HCT116 (cell line): ENCODE data around the gene KIFC1. TPM values are rescaled to one million over a fixed set of nuclear protein-coding genes. Genes with fewer than 3 reads are reported as not detected.

Experiments
- ATAC-seq: fragments of 200-7000 bp; cut with Tn5 transposase; 2 replicates; pipeline ENCODE4 v1.9.1; 2020; ENCODE audit warnings: mild to moderate bottlenecking, moderate library complexity
- BruUV-seq: library from RNA; stranded (reverse); fragments of 400-500 nt; replicated peaks from 2 replicates; lab custom pipeline; 2021; lab: Mats Ljungman, UMichigan
- CTCF ChIA-PET: fragments of 300-600 bp; sonication (Branson Sonifier 250); formaldehyde crosslinking; loops from one replicate; lab custom pipeline; 2021; ENCODE audit warnings: antibody characterized with exemption; lab: Charles Lee
- POLR2A ChIA-PET: fragments of 300-600, 350-600 bp; sonication (Branson Sonifier 250); formaldehyde crosslinking; loops from one replicate; lab custom pipeline; 2021; ENCODE audit warnings: antibody characterized with exemption; lab: Charles Lee
- RAD21 ChIA-PET, 2 experiments: fragments of 300-600 bp; sonication (Branson Sonifier 250); formaldehyde crosslinking; loops; one replicate each; lab custom pipeline; 2023; ENCODE audit warnings: low total read pairs in 2 of 2; ENCODE audit not compliant: uncharacterized antibody in 2 of 2, unreplicated experiment in 2 of 2, low non-redundant PET in 1 of 2; lab: Charles Lee
- DNase-seq: peaks from one replicate; pipeline ENCODE4 v3.0.0-alpha.2; 2010; ENCODE audit warnings: low read depth, low spot score
- H2AFZ ChIP-seq: fragments of 200-600 bp; shearing (Covaris generic), sonication (generic); 2 replicates; pipeline ENCODE4 v1.6.1; 2017; ENCODE audit warnings: low read depth, mixed run types, mixed read lengths, antibody characterized with exemption, low read length; ENCODE audit not compliant: poor library complexity, severe bottlenecking
- H3K27ac ChIP-seq: 2 replicates; pipeline ENCODE4 v1.5.1; 2012; ENCODE audit warnings: low read depth, low read length
- H3K27me3 ChIP-seq: fragments of 200-600 bp; sonication (generic); 2 replicates; pipeline ENCODE4 v1.6.1; 2016; ENCODE audit warnings: mixed run types, low read length, mixed read lengths; ENCODE audit not compliant: insufficient read depth
- H3K36me3 ChIP-seq, 2 experiments: fragments of 200-500 bp in 1 of 2; fragments of 200-600 bp in 1 of 2; sonication (Bioruptor generic) in 1 of 2; sonication (generic) in 1 of 2; 2 replicates each; pipeline versions ENCODE4 v1.5.1 to v1.6.1; 2014 to 2016; ENCODE audit warnings: low read length in 2 of 2, inconsistent platforms in 1 of 2, mixed read lengths in 1 of 2, mixed run types in 1 of 2; ENCODE audit not compliant: insufficient read depth in 2 of 2, control insufficient read depth in 1 of 2
- H3K4me1 ChIP-seq, 2 experiments: fragments of 200-600 bp in 1 of 2; sonication (generic) in 1 of 2; 2 replicates each; pipeline versions ENCODE4 v1.5.1 to v1.6.1; 2012 to 2017; ENCODE audit warnings: low read length in 2 of 2, inconsistent platforms in 1 of 2, mild to moderate bottlenecking in 1 of 2, mixed read lengths in 1 of 2, mixed run types in 1 of 2, moderate library complexity in 1 of 2; ENCODE audit not compliant: insufficient read depth in 2 of 2, control insufficient read depth in 1 of 2
- H3K4me2 ChIP-seq: fragments of 200-600 bp; sonication (generic); 2 replicates; pipeline ENCODE4 v1.6.1; 2017; ENCODE audit warnings: mixed run types, low read length, mixed read lengths
- H3K4me3 ChIP-seq, 2 experiments: fragments of 200-600 bp in 1 of 2; sonication (generic) in 1 of 2; replicated peaks in 1 of 2; 2 replicates each; pipeline ENCODE4 v1.5.1; 2011 to 2016; ENCODE audit warnings: low read length in 2 of 2, control low read depth in 1 of 2, low read depth in 1 of 2, mild to moderate bottlenecking in 1 of 2, mixed read lengths in 1 of 2, mixed run types in 1 of 2
- H3K79me2 ChIP-seq: fragments of 200-600 bp; sonication (generic); 2 replicates; pipeline ENCODE4 v1.6.1; 2017; ENCODE audit warnings: mild to moderate bottlenecking, mixed run types, low read length, moderate library complexity, mixed read lengths; ENCODE audit not compliant: insufficient read depth
- H3K9ac ChIP-seq: fragments of 200-600 bp; sonication (generic); 2 replicates; pipeline ENCODE4 v1.6.1; 2016; ENCODE audit warnings: low read length, mixed read lengths
- H3K9me2 ChIP-seq: fragments of 200-600 bp; sonication (generic), shearing (Covaris generic); 2 replicates; pipeline ENCODE4 v1.6.1; 2017; ENCODE audit warnings: mixed run types, mild to moderate bottlenecking, moderate library complexity; ENCODE audit not compliant: insufficient read depth
- H3K9me3 ChIP-seq, 2 experiments: fragments of 200-500 bp in 1 of 2; fragments of 200-600 bp in 1 of 2; sonication (Bioruptor generic) in 1 of 2; sonication (generic) in 1 of 2; 2 replicates each; pipeline ENCODE4 v1.6.1; 2014 to 2017; ENCODE audit warnings: low read length in 2 of 2, mixed read lengths in 2 of 2, inconsistent platforms in 1 of 2, low read depth in 1 of 2, mild to moderate bottlenecking in 1 of 2, mixed run types in 1 of 2, moderate library complexity in 1 of 2; ENCODE audit not compliant: control insufficient read depth in 1 of 2, insufficient read depth in 1 of 2
- H4K20me1 ChIP-seq: fragments of 200-600 bp; sonication (generic), shearing (Covaris generic); 2 replicates; pipeline ENCODE4 v1.6.1; 2017; ENCODE audit warnings: mixed run types, mild to moderate bottlenecking, moderate library complexity; ENCODE audit not compliant: insufficient read depth
- CEBPB ChIP-seq: IDR thresholded peaks from 2 replicates; pipeline ENCODE4 v1.6.1; 2012; ENCODE audit warnings: low read depth
- EGR1 ChIP-seq: IDR thresholded peaks from 2 replicates; pipeline ENCODE4 v1.6.1; 2012; ENCODE audit warnings: low read depth
- ELF1 ChIP-seq: IDR thresholded peaks from 2 replicates; pipeline ENCODE4 v1.6.1; 2012; ENCODE audit warnings: low read depth, borderline replicate concordance
- EZH2phosphoT487 ChIP-seq: fragments of 200-600 bp; IDR thresholded peaks from 2 replicates; pipeline ENCODE4 v1.6.1; 2018; ENCODE audit warnings: antibody characterized with exemption, borderline replicate concordance
- FOSL1 ChIP-seq: IDR thresholded peaks from 2 replicates; pipeline ENCODE4 v1.6.1; 2012; ENCODE audit warnings: low read depth
- RAD21 ChIP-seq: IDR thresholded peaks from 2 replicates; pipeline ENCODE4 v1.6.1; 2012; ENCODE audit warnings: low read depth, mild to moderate bottlenecking
- SIN3A ChIP-seq: IDR thresholded peaks from 2 replicates; pipeline ENCODE4 v1.6.1; 2012; ENCODE audit warnings: low read depth
- SP1 ChIP-seq: IDR thresholded peaks from 2 replicates; pipeline ENCODE4 v1.6.1; 2012; ENCODE audit warnings: low read depth
- TCF7L2 ChIP-seq: IDR thresholded peaks from 2 replicates; pipeline ENCODE4 v1.7.0; 2011; ENCODE audit warnings: borderline replicate concordance, inconsistent platforms; ENCODE audit not compliant: insufficient read depth, insufficient read length; ENCODE audit errors: extremely low read depth
- YY1 ChIP-seq: IDR thresholded peaks from 2 replicates; pipeline ENCODE4 v1.6.1; 2011; ENCODE audit warnings: low read length, low read depth, moderate library complexity, mild to moderate bottlenecking; ENCODE audit not compliant: insufficient replicate concordance; ENCODE audit errors: extremely low read depth
- ZNF274 ChIP-seq: fragments of 200-500 bp; sonication (Bioruptor generic); IDR thresholded peaks from 2 replicates; pipeline ENCODE4 v1.6.1; 2014; ENCODE audit warnings: mild to moderate bottlenecking, low read depth, low read length, inconsistent platforms
- intact Hi-C: fragments of 100-400 bp; cut with micrococcal nuclease; formaldehyde crosslinking; loops from 2 replicates; pipeline ENCODE4 v1.10.0; 2022
- total RNA-seq: library from RNA; stranded (reverse); gene quantifications from one replicate; pipeline ENCODE4 v1.2.1, GENCODE V29; 2021; ENCODE audit not compliant: unreplicated experiment
- TF ChIP-seq, protein P1 (sequence below): IDR thresholded peaks from 2 replicates; pipeline ENCODE4 v1.6.1; 2012; ENCODE audit warnings: low read depth
- TF ChIP-seq, protein P2 (sequence below), 3 experiments: fragments of 200-600 bp in 1 of 3; sonication (generic) in 1 of 3; IDR thresholded peaks in 2 of 3; conservative IDR thresholded peaks in 1 of 3; 2 replicates each; pipeline ENCODE4 v1.5.1; 2012 to 2017; ENCODE audit warnings: low read depth in 2 of 3, low read length in 2 of 3, antibody characterized with exemption in 1 of 3, borderline replicate concordance in 1 of 3, control low read depth in 1 of 3, mild to moderate bottlenecking in 1 of 3, mixed read lengths in 1 of 3, mixed run types in 1 of 3, moderate library complexity in 1 of 3; ENCODE audit not compliant: insufficient read depth in 1 of 3
- TF ChIP-seq, protein P3 (sequence below): IDR thresholded peaks from 2 replicates; pipeline ENCODE4 v1.6.1; 2012
- TF ChIP-seq, protein P4 (sequence below): IDR thresholded peaks from 2 replicates; pipeline ENCODE4 v1.6.1; 2011; ENCODE audit warnings: mild to moderate bottlenecking, low read length, moderate library complexity; ENCODE audit not compliant: insufficient replicate concordance; ENCODE audit errors: extremely low read depth

KIFC1 gene
- total RNA-seq, 1 experiment from 2014 or later = 84.7 TPM

- no peaks in the 10 kb centered on the region for H3K27me3 ChIP-seq
- H3K9me2 ChIP-seq = no peaks in the 10 kb centered on the region
- H3K4me1 ChIP-seq = peaks cover 0 to 6% of the 10 kb centered on the region in 2 experiments; a peak in 2 of 4 replicates
- ATAC-seq (no peak; the same call in 1 of the 2 replicates), DNase-seq (no peak)
- H3K79me2 ChIP-seq = no peaks in the 10 kb centered on the region
- H3K9ac ChIP-seq = no peak overlapping the region
- CTCF ChIA-PET = no interaction called here
- no peak overlapping the region for H2AFZ ChIP-seq
- H3K4me3 ChIP-seq = no peak overlapping the region
- POLR2A ChIA-PET = no interaction called here
- H3K36me3 ChIP-seq = peaks cover 2 to 7% of the 10 kb centered on the region in 2 experiments; a peak in 2 of 4 replicates
- no peak overlapping the region for H3K4me2 ChIP-seq
- RAD21 ChIA-PET = no interaction called here
- no peaks in the 10 kb centered on the region for H4K20me1 ChIP-seq
- H3K9me3 ChIP-seq = no peaks in the 10 kb centered on the region
- BruUV-seq = no TSS peak
- intact Hi-C loops = no loop called here
- TF ChIP-seq TCF7L2 (no peak), ZNF274 (no peak), RAD21 (no peak), CEBPB (no peak), EZH2phosphoT487 (no peak), YY1 (no peak), SIN3A (no peak), EGR1 (no peak), FOSL1 (no peak), ELF1 (no peak), SP1 (no peak)
- TF ChIP-seq, protein P1, sequence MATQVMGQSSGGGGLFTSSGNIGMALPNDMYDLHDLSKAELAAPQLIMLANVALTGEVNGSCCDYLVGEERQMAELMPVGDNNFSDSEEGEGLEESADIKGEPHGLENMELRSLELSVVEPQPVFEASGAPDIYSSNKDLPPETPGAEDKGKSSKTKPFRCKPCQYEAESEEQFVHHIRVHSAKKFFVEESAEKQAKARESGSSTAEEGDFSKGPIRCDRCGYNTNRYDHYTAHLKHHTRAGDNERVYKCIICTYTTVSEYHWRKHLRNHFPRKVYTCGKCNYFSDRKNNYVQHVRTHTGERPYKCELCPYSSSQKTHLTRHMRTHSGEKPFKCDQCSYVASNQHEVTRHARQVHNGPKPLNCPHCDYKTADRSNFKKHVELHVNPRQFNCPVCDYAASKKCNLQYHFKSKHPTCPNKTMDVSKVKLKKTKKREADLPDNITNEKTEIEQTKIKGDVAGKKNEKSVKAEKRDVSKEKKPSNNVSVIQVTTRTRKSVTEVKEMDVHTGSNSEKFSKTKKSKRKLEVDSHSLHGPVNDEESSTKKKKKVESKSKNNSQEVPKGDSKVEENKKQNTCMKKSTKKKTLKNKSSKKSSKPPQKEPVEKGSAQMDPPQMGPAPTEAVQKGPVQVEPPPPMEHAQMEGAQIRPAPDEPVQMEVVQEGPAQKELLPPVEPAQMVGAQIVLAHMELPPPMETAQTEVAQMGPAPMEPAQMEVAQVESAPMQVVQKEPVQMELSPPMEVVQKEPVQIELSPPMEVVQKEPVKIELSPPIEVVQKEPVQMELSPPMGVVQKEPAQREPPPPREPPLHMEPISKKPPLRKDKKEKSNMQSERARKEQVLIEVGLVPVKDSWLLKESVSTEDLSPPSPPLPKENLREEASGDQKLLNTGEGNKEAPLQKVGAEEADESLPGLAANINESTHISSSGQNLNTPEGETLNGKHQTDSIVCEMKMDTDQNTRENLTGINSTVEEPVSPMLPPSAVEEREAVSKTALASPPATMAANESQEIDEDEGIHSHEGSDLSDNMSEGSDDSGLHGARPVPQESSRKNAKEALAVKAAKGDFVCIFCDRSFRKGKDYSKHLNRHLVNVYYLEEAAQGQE = no peak
- TF ChIP-seq, protein P2, sequence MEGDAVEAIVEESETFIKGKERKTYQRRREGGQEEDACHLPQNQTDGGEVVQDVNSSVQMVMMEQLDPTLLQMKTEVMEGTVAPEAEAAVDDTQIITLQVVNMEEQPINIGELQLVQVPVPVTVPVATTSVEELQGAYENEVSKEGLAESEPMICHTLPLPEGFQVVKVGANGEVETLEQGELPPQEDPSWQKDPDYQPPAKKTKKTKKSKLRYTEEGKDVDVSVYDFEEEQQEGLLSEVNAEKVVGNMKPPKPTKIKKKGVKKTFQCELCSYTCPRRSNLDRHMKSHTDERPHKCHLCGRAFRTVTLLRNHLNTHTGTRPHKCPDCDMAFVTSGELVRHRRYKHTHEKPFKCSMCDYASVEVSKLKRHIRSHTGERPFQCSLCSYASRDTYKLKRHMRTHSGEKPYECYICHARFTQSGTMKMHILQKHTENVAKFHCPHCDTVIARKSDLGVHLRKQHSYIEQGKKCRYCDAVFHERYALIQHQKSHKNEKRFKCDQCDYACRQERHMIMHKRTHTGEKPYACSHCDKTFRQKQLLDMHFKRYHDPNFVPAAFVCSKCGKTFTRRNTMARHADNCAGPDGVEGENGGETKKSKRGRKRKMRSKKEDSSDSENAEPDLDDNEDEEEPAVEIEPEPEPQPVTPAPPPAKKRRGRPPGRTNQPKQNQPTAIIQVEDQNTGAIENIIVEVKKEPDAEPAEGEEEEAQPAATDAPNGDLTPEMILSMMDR (IDR thresholded peaks at IDR 0.05 in 2 of 3, conservative IDR thresholded peaks at IDR 0.05 in 1 of 3; ENCODE audit: borderline replicate concordance in 1 of 3, insufficient read depth in 1 of 3, low read depth in 2 of 3, low read length in 2 of 3) = no peak
- TF ChIP-seq, protein P3, sequence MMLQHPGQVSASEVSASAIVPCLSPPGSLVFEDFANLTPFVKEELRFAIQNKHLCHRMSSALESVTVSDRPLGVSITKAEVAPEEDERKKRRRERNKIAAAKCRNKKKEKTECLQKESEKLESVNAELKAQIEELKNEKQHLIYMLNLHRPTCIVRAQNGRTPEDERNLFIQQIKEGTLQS = no peak
- TF ChIP-seq, protein P4, sequence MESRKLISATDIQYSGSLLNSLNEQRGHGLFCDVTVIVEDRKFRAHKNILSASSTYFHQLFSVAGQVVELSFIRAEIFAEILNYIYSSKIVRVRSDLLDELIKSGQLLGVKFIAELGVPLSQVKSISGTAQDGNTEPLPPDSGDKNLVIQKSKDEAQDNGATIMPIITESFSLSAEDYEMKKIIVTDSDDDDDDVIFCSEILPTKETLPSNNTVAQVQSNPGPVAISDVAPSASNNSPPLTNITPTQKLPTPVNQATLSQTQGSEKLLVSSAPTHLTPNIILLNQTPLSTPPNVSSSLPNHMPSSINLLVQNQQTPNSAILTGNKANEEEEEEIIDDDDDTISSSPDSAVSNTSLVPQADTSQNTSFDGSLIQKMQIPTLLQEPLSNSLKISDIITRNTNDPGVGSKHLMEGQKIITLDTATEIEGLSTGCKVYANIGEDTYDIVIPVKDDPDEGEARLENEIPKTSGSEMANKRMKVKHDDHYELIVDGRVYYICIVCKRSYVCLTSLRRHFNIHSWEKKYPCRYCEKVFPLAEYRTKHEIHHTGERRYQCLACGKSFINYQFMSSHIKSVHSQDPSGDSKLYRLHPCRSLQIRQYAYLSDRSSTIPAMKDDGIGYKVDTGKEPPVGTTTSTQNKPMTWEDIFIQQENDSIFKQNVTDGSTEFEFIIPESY = no peak
- no peak overlapping the region for H3K27ac ChIP-seq
Measured at GRCh38 chr6:33441457-33441856, 49.8 kb downstream of the KIFC1 start.
